ENCODE data around the gene VAV1.

Gene VAV1

GRCh38 chr19:6772028-6772865, at the start of gene VAV1:
TSS of gene VAV1 (plus strand) at chr19:6772708. CDS start at chr19:6772808, 100 bp downstream.
- DNase-seq, result peak; percentile 88

GRCh38 chr19:6723108-6723618, 49.3 kb upstream of the VAV1 start:
- no peak for DNase-seq

- no peak for DNase-seq
These were observed 48.8 kb upstream of the VAV1 start for GRCh38 chr19:6723738-6724137.

GRCh38 chr19:6724631-6725492, 47.6 kb upstream of the VAV1 start:
- no peak for DNase-seq

GRCh38 chr19:6725513-6726231, 46.8 kb upstream of the VAV1 start:
- no peak for DNase-seq

- peak in 1 of 2 donors; percentile 35 for DNase-seq
These were observed 44.2 kb upstream of the VAV1 start for GRCh38 chr19:6728346-6728745.

GRCh38 chr19:6729573-6730152, 42.8 kb upstream of the VAV1 start:
- DNase-seq, result no peak

GRCh38 chr19:6730153-6730804, 42.2 kb upstream of the VAV1 start:
- peak; percentile 29 to 44 for DNase-seq

- no peak for DNase-seq
These were observed 41.4 kb upstream of the VAV1 start for GRCh38 chr19:6730941-6731670.

- DNase-seq, result no peak
These were observed 40.7 kb upstream of the VAV1 start for GRCh38 chr19:6731822-6732221.

GRCh38 chr19:6732803-6733337, 39.6 kb upstream of the VAV1 start:
- DNase-seq, result no peak

GRCh38 chr19:6733338-6734095, 39.0 kb upstream of the VAV1 start:
- no peak for DNase-seq

- DNase-seq, result no peak
These were observed 38.3 kb upstream of the VAV1 start for GRCh38 chr19:6734096-6734696.

- no peak for DNase-seq
These were observed 37.2 kb upstream of the VAV1 start for GRCh38 chr19:6735181-6735911.

- DNase-seq, result peak; percentile 80 to 85
These were observed 36.2 kb upstream of the VAV1 start for GRCh38 chr19:6736169-6736916.

GRCh38 chr19:6736917-6737283, 35.6 kb upstream of the VAV1 start:
- no peak for DNase-seq

- peak; percentile 100 for DNase-seq
These were observed 35.1 kb upstream of the VAV1 start, which contains the start of gene GPR108 for GRCh38 chr19:6737284-6737872. TSS of gene GPR108 (minus strand) at chr19:6737580. CDS start at chr19:6737576, 4 bp downstream.
